ENCODE measurements around the gene SLC16A10.
"Not testable (repeated sequence)": the region's sequence is repeated elsewhere in the genome, so short reads cannot be mapped to it uniquely, and the experiment has no call there.

GRCh38 chr6:111095488-111095887, 8.2 kb downstream of the SLC16A10 start:
- not testable (repeated sequence) for TF ChIP-seq TARDBP (IDR thresholded peaks at IDR 0.05); FOXA1 (IDR thresholded peaks at IDR 0.05); ZNF384 (IDR thresholded peaks at IDR 0.05); SP1 (IDR thresholded peaks at IDR 0.05); PKNOX1 (IDR thresholded peaks at IDR 0.05); ARNT (IDR thresholded peaks at IDR 0.05); NFRKB (IDR thresholded peaks at IDR 0.05); BHLHE40 (IDR thresholded peaks at IDR 0.05; ENCODE audit: borderline replicate concordance); HDGF (IDR thresholded peaks at IDR 0.05; ENCODE audit: borderline replicate concordance); ELF4 (IDR thresholded peaks at IDR 0.05); FOXM1 (IDR thresholded peaks at IDR 0.05; ENCODE audit: borderline replicate concordance)
